Uterus (tissue), 2 donors: ENCODE data around the gene ZMAT3.

Experiments used
- POLR2A ChIP-seq, 2 donors: fragments of 450-650 bp; IDR thresholded peaks; one replicate each; pipeline ENCODE4 v1.6.1; 2016; ENCODE audit warnings: antibody characterized with exemption in 2 of 2, mild to moderate bottlenecking in 1 of 2, moderate library complexity in 1 of 2
- TF ChIP-seq, protein P1 (sequence below), 4 experiments: fragments of 200-600 bp in 2 of 4; fragments of 450-650 bp in 2 of 4; sonication (generic) in 2 of 4; IDR thresholded peaks; one replicate each; pipeline ENCODE4 v1.5.1; 2016 to 2019; ENCODE audit warnings: antibody characterized with exemption in 4 of 4, mild to moderate bottlenecking in 2 of 4, moderate library complexity in 1 of 4

GRCh38 chr3:179067839-179068238, 3.8 kb downstream of the ZMAT3 start:
- TF ChIP-seq, protein P1, sequence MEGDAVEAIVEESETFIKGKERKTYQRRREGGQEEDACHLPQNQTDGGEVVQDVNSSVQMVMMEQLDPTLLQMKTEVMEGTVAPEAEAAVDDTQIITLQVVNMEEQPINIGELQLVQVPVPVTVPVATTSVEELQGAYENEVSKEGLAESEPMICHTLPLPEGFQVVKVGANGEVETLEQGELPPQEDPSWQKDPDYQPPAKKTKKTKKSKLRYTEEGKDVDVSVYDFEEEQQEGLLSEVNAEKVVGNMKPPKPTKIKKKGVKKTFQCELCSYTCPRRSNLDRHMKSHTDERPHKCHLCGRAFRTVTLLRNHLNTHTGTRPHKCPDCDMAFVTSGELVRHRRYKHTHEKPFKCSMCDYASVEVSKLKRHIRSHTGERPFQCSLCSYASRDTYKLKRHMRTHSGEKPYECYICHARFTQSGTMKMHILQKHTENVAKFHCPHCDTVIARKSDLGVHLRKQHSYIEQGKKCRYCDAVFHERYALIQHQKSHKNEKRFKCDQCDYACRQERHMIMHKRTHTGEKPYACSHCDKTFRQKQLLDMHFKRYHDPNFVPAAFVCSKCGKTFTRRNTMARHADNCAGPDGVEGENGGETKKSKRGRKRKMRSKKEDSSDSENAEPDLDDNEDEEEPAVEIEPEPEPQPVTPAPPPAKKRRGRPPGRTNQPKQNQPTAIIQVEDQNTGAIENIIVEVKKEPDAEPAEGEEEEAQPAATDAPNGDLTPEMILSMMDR (IDR thresholded peaks at IDR 0.05): no peak
- TF ChIP-seq POLR2A (IDR thresholded peaks at IDR 0.05): no peak
